GM18951 (cell line): ENCODE measurements around the gene SNAPC2.

ENCODE experiments used
- POLR2A ChIP-seq: IDR thresholded peaks from 4 replicates; pipeline ENCODE4 v1.6.1; 2011; ENCODE audit warnings: mild to moderate bottlenecking; ENCODE audit not compliant: insufficient read length, insufficient read depth; ENCODE audit errors: extremely low read depth
- in situ Hi-C: fragments of 300-500 bp; cut with MboI; formaldehyde crosslinking; loops from one replicate; pipeline ENCODE4 v1.12.0; 2022; ENCODE audit warnings: low sequenced_read_pairs, mixed read lengths, inconsistent platforms; ENCODE audit not compliant: unreplicated experiment

SNAPC2 gene

GRCh38 chr19:7971553-7972520 lies 51.7 kb downstream of the SNAPC2 start:
- TF ChIP-seq POLR2A: no peak
- in situ Hi-C loops: no loop called here
